IMR-90 (cell line): ENCODE data around the gene DCAKD.

Experiments
- CEBPB ChIP-seq: IDR thresholded peaks from 2 replicates; pipeline ENCODE4 v1.6.1; 2012; ENCODE audit warnings: low read depth, low read length, improper control_type of control experiment
- CHD1 ChIP-seq: IDR thresholded peaks from 2 replicates; pipeline ENCODE4 v1.6.1; 2012; ENCODE audit warnings: low read depth, low read length, improper control_type of control experiment
- MAFK ChIP-seq: IDR thresholded peaks from 2 replicates; pipeline ENCODE4 v1.6.1; 2012; ENCODE audit warnings: low read depth, low read length, improper control_type of control experiment
- RAD21 ChIP-seq: IDR thresholded peaks from 2 replicates; pipeline ENCODE4 v1.6.1; 2012; ENCODE audit warnings: low read length, improper control_type of control experiment
- USF2 ChIP-seq: fragments of 150-350 bp; IDR thresholded peaks from 2 replicates; pipeline ENCODE4 v1.6.1; 2017; ENCODE audit warnings: mild to moderate bottlenecking, antibody characterized with exemption, low read length, low read depth
- TF ChIP-seq, protein P1 (sequence below): conservative IDR thresholded peaks from 2 replicates; pipeline ENCODE4 v1.5.1; 2012; ENCODE audit warnings: mild to moderate bottlenecking, low read depth, low read length, improper control_type of control experiment

- TF ChIP-seq, protein P1, sequence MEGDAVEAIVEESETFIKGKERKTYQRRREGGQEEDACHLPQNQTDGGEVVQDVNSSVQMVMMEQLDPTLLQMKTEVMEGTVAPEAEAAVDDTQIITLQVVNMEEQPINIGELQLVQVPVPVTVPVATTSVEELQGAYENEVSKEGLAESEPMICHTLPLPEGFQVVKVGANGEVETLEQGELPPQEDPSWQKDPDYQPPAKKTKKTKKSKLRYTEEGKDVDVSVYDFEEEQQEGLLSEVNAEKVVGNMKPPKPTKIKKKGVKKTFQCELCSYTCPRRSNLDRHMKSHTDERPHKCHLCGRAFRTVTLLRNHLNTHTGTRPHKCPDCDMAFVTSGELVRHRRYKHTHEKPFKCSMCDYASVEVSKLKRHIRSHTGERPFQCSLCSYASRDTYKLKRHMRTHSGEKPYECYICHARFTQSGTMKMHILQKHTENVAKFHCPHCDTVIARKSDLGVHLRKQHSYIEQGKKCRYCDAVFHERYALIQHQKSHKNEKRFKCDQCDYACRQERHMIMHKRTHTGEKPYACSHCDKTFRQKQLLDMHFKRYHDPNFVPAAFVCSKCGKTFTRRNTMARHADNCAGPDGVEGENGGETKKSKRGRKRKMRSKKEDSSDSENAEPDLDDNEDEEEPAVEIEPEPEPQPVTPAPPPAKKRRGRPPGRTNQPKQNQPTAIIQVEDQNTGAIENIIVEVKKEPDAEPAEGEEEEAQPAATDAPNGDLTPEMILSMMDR: no peak
- TF ChIP-seq MAFK (no peak), USF2 (no peak), RAD21 (no peak), CEBPB (no peak), CHD1 (no peak)
Measured at GRCh38 chr17:45004388-45004787, 47.0 kb downstream of the DCAKD start.
